ENCODE measurements around the gene MOGAT1. TPM values are rescaled to one million over a fixed set of nuclear protein-coding genes. Genes with fewer than 3 reads are reported as not detected.

Gene MOGAT1
- total and polyA plus RNA-seq, 2 of the 13 experiments (the other 11 are each of a cell fraction or from before 2014, with no cell fraction given) = 0.98 to 4.3 TPM

GRCh38 chr2:222690564-222691200 lies 19.2 kb downstream of the MOGAT1 start:
- DNase-seq (ENCODE audit: low spot score) (peak; percentile 81), FAIRE-seq (peak; percentile 88), ATAC-seq (peak; percentile 92)
- Histone ChIP-seq H3K4me1 (ENCODE audit: insufficient read depth, low read length) (peaks cover 12% of the 10 kb centered on the region), H2AFZ (ENCODE audit: low read length) (no peak overlapping the region), H3K79me2 (ENCODE audit: insufficient read depth, low read length) (no peaks in the 10 kb centered on the region), H3K4me3 (replicated peaks in 1 of 3; ENCODE audit: insufficient read depth in 1 of 3, low read depth in 2 of 3, low read length in 3 of 3) (no peak overlapping the region), H3K9me3 (ENCODE audit: low read length) (no peaks in the 10 kb centered on the region), H3K9ac (ENCODE audit: insufficient read depth, low read depth, low read length) (no peak overlapping the region), H3K27me3 (ENCODE audit: control insufficient read depth in 1 of 2, insufficient read depth in 2 of 2, low read length in 2 of 2) (no peaks in the 10 kb centered on the region), H3K27ac (ENCODE audit: extremely low read length, insufficient read depth, low read length) (no peak overlapping the region), H3K36me3 (replicated peaks in 1 of 2; ENCODE audit: control insufficient read depth in 1 of 2, insufficient read depth in 2 of 2, low read length in 2 of 2) (no peaks in the 10 kb centered on the region; a peak in 1 of 5 replicates), H3K4me2 (ENCODE audit: low read depth, low read length) (no peak overlapping the region), H4K20me1 (ENCODE audit: insufficient read depth, low read length) (no peaks in the 10 kb centered on the region)
- in situ Hi-C loops (cut with HindIII; ENCODE audit: extremely low pct_ligation_motif_present, low pct_unique_long_range_greater_than_20kb) (loop anchor here (5.0 to 25.0 kb wide), 2 partner anchors 212 to 397 kb away; no protein-coding TSS in a partner anchor), intact Hi-C loops (cut with micrococcal nuclease; ENCODE audit: unreplicated experiment) (loop anchor here (1.0 kb wide), 5 partner anchors 107 to 411 kb away; no protein-coding TSS in a partner anchor)
- WGBS (ENCODE audit: low lambda C conversion rate) = 27% methylated on average over 10 of the region's 10 CpGs
- POLR2A ChIA-PET = interaction anchor here (0.9 kb wide), 1 partner anchor 16 kb away, joined by 3 read pairs; no protein-coding TSS in a partner anchor
- CTCF ChIA-PET (ENCODE audit: low intra/inter-chr PET ratio, low total read pairs) = interaction anchor here (0.6 to 4.4 kb wide), 25 partner anchors 10 to 411 kb away, joined by 3 to 108 read pairs (median 4); partner anchors contain the start of genes ACSL3 and FARSB
- BruUV-seq (replicated peaks) = no TSS peak
- TF ChIP-seq ZNF430 (CRISPR knock-in tag; IDR thresholded peaks at IDR 0.05) (0 out of 2 replicates have a peak, but pooled peaks have one; percentile 23), POGZ (CRISPR knock-in tag; IDR thresholded peaks at IDR 0.05) (peak; percentile 76), POGK (CRISPR knock-in tag; conservative IDR thresholded peaks at IDR 0.05) (peak; percentile 84), ZNF180 (CRISPR knock-in tag; IDR thresholded peaks at IDR 0.05; ENCODE audit: borderline replicate concordance, low read depth) (no peak), ELF1 (CRISPR knock-in tag; IDR thresholded peaks at IDR 0.05) (peak; percentile 84), ZNF253 (CRISPR knock-in tag; IDR thresholded peaks at IDR 0.05; ENCODE audit: borderline replicate concordance) (no peak), ZNF652 (CRISPR knock-in tag; IDR thresholded peaks at IDR 0.05; ENCODE audit: borderline replicate concordance, low read depth) (0 out of 2 replicates have a peak, but pooled peaks have one; percentile 19), THAP7 (CRISPR knock-in tag; IDR thresholded peaks at IDR 0.05) (no peak), MIXL1 (CRISPR knock-in tag; IDR thresholded peaks at IDR 0.05) (peak; percentile 57; the same call in 1 of the 2 replicates), MXI1 (IDR thresholded peaks at IDR 0.05; ENCODE audit: borderline replicate concordance, low read depth, low read length) (peak; percentile 54; the same call in 1 of the 3 replicates)
- TF ChIP-seq, protein P1, sequence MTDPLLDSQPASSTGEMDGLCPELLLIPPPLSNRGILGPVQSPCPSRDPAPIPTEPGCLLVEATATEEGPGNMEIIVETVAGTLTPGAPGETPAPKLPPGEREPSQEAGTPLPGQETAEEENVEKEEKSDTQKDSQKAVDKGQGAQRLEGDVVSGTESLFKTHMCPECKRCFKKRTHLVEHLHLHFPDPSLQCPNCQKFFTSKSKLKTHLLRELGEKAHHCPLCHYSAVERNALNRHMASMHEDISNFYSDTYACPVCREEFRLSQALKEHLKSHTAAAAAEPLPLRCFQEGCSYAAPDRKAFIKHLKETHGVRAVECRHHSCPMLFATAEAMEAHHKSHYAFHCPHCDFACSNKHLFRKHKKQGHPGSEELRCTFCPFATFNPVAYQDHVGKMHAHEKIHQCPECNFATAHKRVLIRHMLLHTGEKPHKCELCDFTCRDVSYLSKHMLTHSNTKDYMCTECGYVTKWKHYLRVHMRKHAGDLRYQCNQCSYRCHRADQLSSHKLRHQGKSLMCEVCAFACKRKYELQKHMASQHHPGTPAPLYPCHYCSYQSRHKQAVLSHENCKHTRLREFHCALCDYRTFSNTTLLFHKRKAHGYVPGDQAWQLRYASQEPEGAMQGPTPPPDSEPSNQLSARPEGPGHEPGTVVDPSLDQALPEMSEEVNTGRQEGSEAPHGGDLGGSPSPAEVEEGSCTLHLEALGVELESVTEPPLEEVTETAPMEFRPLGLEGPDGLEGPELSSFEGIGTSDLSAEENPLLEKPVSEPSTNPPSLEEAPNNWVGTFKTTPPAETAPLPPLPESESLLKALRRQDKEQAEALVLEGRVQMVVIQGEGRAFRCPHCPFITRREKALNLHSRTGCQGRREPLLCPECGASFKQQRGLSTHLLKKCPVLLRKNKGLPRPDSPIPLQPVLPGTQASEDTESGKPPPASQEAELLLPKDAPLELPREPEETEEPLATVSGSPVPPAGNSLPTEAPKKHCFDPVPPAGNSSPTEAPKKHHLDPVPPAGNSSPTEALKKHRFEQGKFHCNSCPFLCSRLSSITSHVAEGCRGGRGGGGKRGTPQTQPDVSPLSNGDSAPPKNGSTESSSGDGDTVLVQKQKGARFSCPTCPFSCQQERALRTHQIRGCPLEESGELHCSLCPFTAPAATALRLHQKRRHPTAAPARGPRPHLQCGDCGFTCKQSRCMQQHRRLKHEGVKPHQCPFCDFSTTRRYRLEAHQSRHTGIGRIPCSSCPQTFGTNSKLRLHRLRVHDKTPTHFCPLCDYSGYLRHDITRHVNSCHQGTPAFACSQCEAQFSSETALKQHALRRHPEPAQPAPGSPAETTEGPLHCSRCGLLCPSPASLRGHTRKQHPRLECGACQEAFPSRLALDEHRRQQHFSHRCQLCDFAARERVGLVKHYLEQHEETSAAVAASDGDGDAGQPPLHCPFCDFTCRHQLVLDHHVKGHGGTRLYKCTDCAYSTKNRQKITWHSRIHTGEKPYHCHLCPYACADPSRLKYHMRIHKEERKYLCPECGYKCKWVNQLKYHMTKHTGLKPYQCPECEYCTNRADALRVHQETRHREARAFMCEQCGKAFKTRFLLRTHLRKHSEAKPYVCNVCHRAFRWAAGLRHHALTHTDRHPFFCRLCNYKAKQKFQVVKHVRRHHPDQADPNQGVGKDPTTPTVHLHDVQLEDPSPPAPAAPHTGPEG (CRISPR knock-in tag; IDR thresholded peaks at IDR 0.05) = no peak
- TF ChIP-seq, protein P2, sequence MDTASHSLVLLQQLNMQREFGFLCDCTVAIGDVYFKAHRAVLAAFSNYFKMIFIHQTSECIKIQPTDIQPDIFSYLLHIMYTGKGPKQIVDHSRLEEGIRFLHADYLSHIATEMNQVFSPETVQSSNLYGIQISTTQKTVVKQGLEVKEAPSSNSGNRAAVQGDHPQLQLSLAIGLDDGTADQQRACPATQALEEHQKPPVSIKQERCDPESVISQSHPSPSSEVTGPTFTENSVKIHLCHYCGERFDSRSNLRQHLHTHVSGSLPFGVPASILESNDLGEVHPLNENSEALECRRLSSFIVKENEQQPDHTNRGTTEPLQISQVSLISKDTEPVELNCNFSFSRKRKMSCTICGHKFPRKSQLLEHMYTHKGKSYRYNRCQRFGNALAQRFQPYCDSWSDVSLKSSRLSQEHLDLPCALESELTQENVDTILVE (CRISPR knock-in tag; IDR thresholded peaks at IDR 0.05) = 0 out of 2 replicates have a peak, but pooled peaks have one; percentile 72

Data from HepG2 (cell line).